ENCODE measurements around the gene EVA1A. TPM values are rescaled to one million over a fixed set of nuclear protein-coding genes. Genes with fewer than 3 reads are reported as not detected.
"Not testable (repeated sequence)": the region's sequence is repeated elsewhere in the genome, so short reads cannot be mapped to it uniquely, and the experiment has no call there.

The EVA1A gene
- total RNA-seq, 2 experiments from 2014 or later = not detected

GRCh38 chr2:75495862-75496261 lies 64.9 kb downstream of the EVA1A start:
- H3K4me3 Mint-ChIP-seq = no peak overlapping the region
- H3K4me1 Mint-ChIP-seq = no peaks in the 10 kb centered on the region
- POLR2A ChIA-PET = no interaction called here
- no peak overlapping the region for H3K27ac Mint-ChIP-seq
- DNase-seq (no peak), ATAC-seq (ENCODE audit: low read depth) (no peak)
- no peaks in the 10 kb centered on the region for H3K36me3 Mint-ChIP-seq
- H3K9me3 Mint-ChIP-seq = no peaks in the 10 kb centered on the region
- peaks cover 6% of the 10 kb centered on the region for H3K27me3 Mint-ChIP-seq

- Mint-ChIP-seq H3K27ac (no peak overlapping the region), H3K9me3 (no peaks in the 10 kb centered on the region), H3K4me1 (no peaks in the 10 kb centered on the region), H3K4me3 (no peak overlapping the region), H3K27me3 (peaks cover 4% of the 10 kb centered on the region), H3K36me3 (no peaks in the 10 kb centered on the region)
- POLR2A ChIA-PET = no interaction called here
- DNase-seq = no peak
- ATAC-seq (ENCODE audit: low read depth) = no peak
These were observed 66.5 kb downstream of the EVA1A start for GRCh38 chr2:75494137-75494769.

GRCh38 chr2:75493230-75493629 lies 67.5 kb downstream of the EVA1A start:
- POLR2A ChIA-PET = no interaction called here
- Mint-ChIP-seq H3K4me3 (no peak overlapping the region), H3K4me1 (no peaks in the 10 kb centered on the region), H3K27me3 (peaks cover 4% of the 10 kb centered on the region), H3K9me3 (no peaks in the 10 kb centered on the region), H3K27ac (no peak overlapping the region), H3K36me3 (no peaks in the 10 kb centered on the region)
- DNase-seq = no peak
- no peak for ATAC-seq (ENCODE audit: low read depth)

- Mint-ChIP-seq H3K4me3 (no peak overlapping the region), H3K4me1 (no peaks in the 10 kb centered on the region), H3K36me3 (no peaks in the 10 kb centered on the region), H3K27me3 (peaks cover 6% of the 10 kb centered on the region), H3K9me3 (peaks cover 2% of the 10 kb centered on the region), H3K27ac (no peak overlapping the region)
- DNase-seq (no peak), ATAC-seq (ENCODE audit: low read depth) (no peak)
- POLR2A ChIA-PET = no interaction called here
These were observed 69.5 kb downstream of the EVA1A start for GRCh38 chr2:75491129-75491753.

- Mint-ChIP-seq H3K4me1 (no peaks in the 10 kb centered on the region), H3K36me3 (no peaks in the 10 kb centered on the region)
These were observed 71.0 kb downstream of the EVA1A start for GRCh38 chr2:75489721-75490120.

GRCh38 chr2:75488157-75488556 lies 72.6 kb downstream of the EVA1A start:
- DNase-seq (no peak), ATAC-seq (ENCODE audit: low read depth) (no peak)
- Mint-ChIP-seq H3K9me3 (peaks cover 2% of the 10 kb centered on the region), H3K36me3 (no peaks in the 10 kb centered on the region), H3K27me3 (peaks cover 7% of the 10 kb centered on the region), H3K4me1 (no peaks in the 10 kb centered on the region), H3K4me3 (no peak overlapping the region), H3K27ac (no peak overlapping the region)
- POLR2A ChIA-PET = no interaction called here

More at GRCh38 chr2:75489721-75490120, 71.0 kb downstream of the EVA1A start:
- POLR2A ChIA-PET = no interaction called here
- H3K27ac Mint-ChIP-seq = no peak overlapping the region
- peaks cover 9% of the 10 kb centered on the region for H3K27me3 Mint-ChIP-seq
- H3K4me3 Mint-ChIP-seq = no peak overlapping the region
- ATAC-seq (ENCODE audit: low read depth) (no peak), DNase-seq (no peak)
- peaks cover 2% of the 10 kb centered on the region for H3K9me3 Mint-ChIP-seq

DNA sequence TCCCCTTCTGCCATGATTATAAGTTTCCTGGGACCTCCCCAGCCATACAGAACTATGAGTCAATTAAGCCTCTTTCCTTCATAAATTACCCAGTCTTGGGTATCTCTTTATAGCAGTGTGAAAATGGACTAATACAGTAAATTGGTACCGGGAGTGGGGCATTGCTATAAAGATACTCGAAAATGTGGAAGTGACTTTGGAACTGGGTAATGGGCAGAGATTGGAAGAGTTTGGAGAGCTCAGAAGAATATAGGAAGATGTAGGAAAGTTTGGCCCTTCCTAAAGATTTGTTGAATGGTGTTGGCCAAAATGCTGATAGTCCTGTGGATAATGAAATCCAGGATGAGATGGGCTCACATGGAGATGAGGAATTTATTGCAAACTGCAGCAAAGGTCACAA lies 74.0 kb downstream of the EVA1A start:
- H3K27ac Mint-ChIP-seq; H3K27me3 Mint-ChIP-seq; H3K4me3 Mint-ChIP-seq; ATAC-seq (ENCODE audit: low read depth); H3K4me1 Mint-ChIP-seq; DNase-seq; H3K9me3 Mint-ChIP-seq; POLR2A ChIA-PET; H3K36me3 Mint-ChIP-seq: not testable (repeated sequence)

DNA sequence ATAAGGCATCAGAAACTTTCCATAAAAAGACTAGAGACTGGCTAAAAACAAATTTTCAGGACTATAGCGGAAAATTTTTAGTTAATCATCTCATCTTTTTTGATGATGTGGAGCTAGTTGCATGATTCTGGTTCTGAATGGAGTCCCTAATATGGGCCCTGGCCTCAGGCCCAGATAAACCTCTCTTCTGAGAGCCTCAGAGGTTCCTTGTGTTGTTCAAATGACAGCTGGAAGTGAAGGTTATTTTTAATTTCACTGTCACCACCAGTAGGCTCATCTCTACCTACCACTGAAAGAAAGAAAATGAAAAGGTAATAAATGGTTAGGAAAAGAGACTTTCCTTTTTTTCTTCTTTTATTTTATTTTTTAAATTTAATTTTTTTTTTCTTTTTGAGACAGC lies 75.9 kb downstream of the EVA1A start:
- no peak for ATAC-seq (ENCODE audit: low read depth)
- DNase-seq = no peak
- Mint-ChIP-seq H3K9me3 (peaks cover 2% of the 10 kb centered on the region), H3K27me3 (peaks cover 7% of the 10 kb centered on the region), H3K27ac (no peak overlapping the region), H3K4me1 (no peaks in the 10 kb centered on the region), H3K36me3 (no peaks in the 10 kb centered on the region), H3K4me3 (no peak overlapping the region)
- POLR2A ChIA-PET = no interaction called here

- ATAC-seq (ENCODE audit: low read depth) = no peak
- DNase-seq = no peak
- H3K27ac Mint-ChIP-seq = no peak overlapping the region
- H3K27me3 Mint-ChIP-seq = peaks cover 7% of the 10 kb centered on the region
- no peaks in the 10 kb centered on the region for H3K36me3 Mint-ChIP-seq
- H3K4me3 Mint-ChIP-seq = no peak overlapping the region
- no peaks in the 10 kb centered on the region for H3K4me1 Mint-ChIP-seq
- POLR2A ChIA-PET = no interaction called here
- peaks cover 2% of the 10 kb centered on the region for H3K9me3 Mint-ChIP-seq
These were observed 76.9 kb downstream of the EVA1A start for GRCh38 chr2:75483878-75484277.

DNA sequence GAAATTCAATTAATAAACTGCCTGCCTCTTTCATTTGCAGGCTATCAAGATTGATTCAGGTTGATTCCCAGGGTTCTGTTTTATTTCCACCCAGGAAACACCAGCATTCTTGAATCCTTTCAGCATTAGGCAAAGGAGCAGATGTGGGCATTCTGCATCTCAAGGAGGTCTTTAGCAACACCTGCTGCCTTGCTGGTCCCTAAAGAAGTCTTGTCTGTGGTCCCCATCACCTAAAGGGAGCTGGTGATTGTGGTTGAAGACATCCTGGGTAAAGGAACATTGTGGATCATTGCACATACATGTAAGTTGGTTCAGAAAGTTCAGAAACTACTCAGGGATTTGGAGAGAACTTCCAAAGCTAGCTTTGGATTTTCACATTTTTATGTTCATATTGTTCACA lies 78.3 kb downstream of the EVA1A start:
- Mint-ChIP-seq H3K9me3 (peaks cover 2% of the 10 kb centered on the region), H3K4me1 (no peaks in the 10 kb centered on the region), H3K27me3 (peaks cover 7% of the 10 kb centered on the region), H3K4me3 (no peak overlapping the region), H3K36me3 (no peaks in the 10 kb centered on the region), H3K27ac (no peak overlapping the region)
- ATAC-seq (ENCODE audit: low read depth) = no peak
- POLR2A ChIA-PET = no interaction called here
- no peak for DNase-seq

DNA sequence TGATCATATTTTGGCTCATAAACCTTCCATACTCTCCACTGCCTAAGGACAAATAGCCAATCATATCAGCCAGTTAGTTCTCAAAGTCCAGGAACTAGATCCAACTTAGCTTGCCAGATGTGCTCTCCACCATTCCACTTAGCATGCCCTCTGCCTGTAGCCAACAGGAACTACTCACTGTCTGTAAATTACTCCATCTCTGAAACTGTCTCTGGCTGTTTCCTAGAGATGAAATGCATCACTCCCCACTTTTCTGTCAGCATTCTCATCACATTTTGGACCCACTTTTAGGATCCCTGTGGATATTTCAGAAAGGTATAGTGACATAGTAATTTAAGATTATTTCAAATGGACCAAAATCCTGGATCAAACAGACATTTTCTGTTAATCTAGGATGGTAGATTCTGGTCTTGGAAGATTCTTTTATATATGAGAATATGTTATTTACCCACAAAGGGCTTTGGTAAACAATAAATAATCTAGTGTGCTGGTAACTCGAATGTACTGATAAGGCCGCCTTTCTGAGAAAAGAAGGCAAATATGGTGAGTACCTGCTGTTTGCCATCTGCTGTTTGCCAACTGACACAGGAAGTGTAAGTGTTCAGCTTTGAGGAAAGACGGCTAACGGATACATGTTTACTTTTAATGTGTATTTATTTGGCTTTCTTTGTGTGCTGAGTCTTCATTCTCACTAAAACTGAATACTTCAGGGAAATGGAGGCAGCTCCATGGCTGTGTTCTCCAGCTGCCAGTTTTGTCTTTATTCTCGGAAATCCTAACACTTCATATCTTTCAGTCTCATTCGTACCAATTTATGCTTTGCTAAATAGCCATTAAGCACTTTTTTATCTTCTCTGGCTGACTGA lies 79.5 kb downstream of the EVA1A start:
- Mint-ChIP-seq H3K4me3 (no peak overlapping the region), H3K27me3 (peaks cover 15% of the 10 kb centered on the region), H3K4me1 (no peaks in the 10 kb centered on the region), H3K27ac (no peak overlapping the region), H3K9me3 (no peaks in the 10 kb centered on the region), H3K36me3 (no peaks in the 10 kb centered on the region)
- POLR2A ChIA-PET = no interaction called here
- DNase-seq = no peak
- ATAC-seq (ENCODE audit: low read depth) = no peak

GRCh38 chr2:75477696-75478095 lies 83.0 kb downstream of the EVA1A start:
- H3K4me1 Mint-ChIP-seq; H3K36me3 Mint-ChIP-seq; DNase-seq; POLR2A ChIA-PET; H3K4me3 Mint-ChIP-seq; ATAC-seq (ENCODE audit: low read depth); H3K9me3 Mint-ChIP-seq; H3K27ac Mint-ChIP-seq: not testable (repeated sequence)
- peaks cover 11% of the 10 kb centered on the region for H3K27me3 Mint-ChIP-seq

DNA sequence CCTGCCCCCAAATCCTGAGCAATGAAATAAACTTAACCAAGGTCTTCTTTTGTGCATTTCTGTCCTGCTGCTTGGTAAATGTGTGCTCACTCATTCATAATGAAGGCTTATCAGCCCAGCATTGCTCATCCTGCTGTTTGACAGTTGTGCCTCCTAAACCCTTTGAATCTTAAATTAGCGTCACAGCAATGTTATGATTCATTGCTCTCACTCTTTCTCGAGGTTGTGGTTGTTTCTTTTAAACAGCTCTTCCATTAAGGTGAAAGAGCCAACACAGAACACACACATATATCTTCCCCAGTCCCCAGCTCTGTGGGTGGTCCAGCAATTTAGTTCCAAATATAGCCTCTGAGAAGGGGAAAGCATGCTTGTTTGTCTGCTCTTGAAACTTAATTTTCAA lies 84.0 kb downstream of the EVA1A start:
- no peak for DNase-seq
- Mint-ChIP-seq H3K4me1 (no peaks in the 10 kb centered on the region), H3K27me3 (peaks cover 11% of the 10 kb centered on the region), H3K36me3 (no peaks in the 10 kb centered on the region), H3K27ac (no peak overlapping the region), H3K4me3 (no peak overlapping the region), H3K9me3 (no peaks in the 10 kb centered on the region)
- POLR2A ChIA-PET = no interaction called here
- ATAC-seq (ENCODE audit: low read depth) = no peak

DNA sequence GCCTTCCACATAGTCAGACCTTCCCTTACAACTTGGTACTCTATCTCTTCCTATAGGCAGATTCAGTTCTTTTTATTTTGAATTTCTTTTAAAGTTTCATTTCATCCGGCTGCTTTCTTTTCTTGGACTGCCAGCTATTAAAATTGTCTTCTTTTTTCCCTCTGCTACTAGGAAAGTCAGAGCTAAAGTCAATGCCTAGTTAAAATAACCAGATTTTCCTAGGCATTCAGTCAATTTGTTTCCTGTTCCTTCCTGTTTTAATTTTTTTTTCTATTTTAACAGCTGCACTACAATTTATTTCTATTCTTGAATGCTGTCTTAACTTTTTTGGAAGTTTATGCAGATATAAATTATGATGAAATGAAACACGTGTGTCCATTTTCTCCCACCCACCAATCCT lies 84.8 kb downstream of the EVA1A start:
- Mint-ChIP-seq H3K36me3 (no peaks in the 10 kb centered on the region), H3K4me1 (no peaks in the 10 kb centered on the region), H3K9me3 (no peaks in the 10 kb centered on the region), H3K4me3 (no peak overlapping the region), H3K27ac (no peak overlapping the region), H3K27me3 (peaks cover 14% of the 10 kb centered on the region)
- ATAC-seq (ENCODE audit: low read depth) (no peak), DNase-seq (no peak)
- POLR2A ChIA-PET = no interaction called here
